K562 (cell line): ENCODE measurements around the gene KLF1. TPM values are rescaled to one million over a fixed set of nuclear protein-coding genes. Genes with fewer than 3 reads are reported as not detected.

Experiments
- ARID4B ChIP-seq: sonication (generic); formaldehyde crosslinking; IDR thresholded peaks from 2 replicates; pipeline ENCODE4 v1.8.0; 2022; ENCODE audit warnings: mild to moderate bottlenecking, missing genetic modification reagents
- CBX8 ChIP-seq: fragments of 200-600 bp; sonication (generic); IDR thresholded peaks from 2 replicates; pipeline ENCODE4 v1.6.1; 2012; ENCODE audit warnings: borderline replicate concordance, mixed run types, low read depth, mild to moderate bottlenecking, moderate library complexity, mixed read lengths, low read length, control low read depth, inconsistent platforms; ENCODE audit not compliant: poor library complexity, severe bottlenecking; ENCODE audit errors: extremely low read depth
- CEBPB ChIP-seq: fragments of 450-650 bp; IDR thresholded peaks from 2 replicates; pipeline ENCODE4 v1.6.1; 2016; ENCODE audit warnings: missing genetic modification characterization, missing compliant biosample characterization
- CREB1 ChIP-seq, 2 experiments: sonication (generic) in 1 of 2; formaldehyde crosslinking in 1 of 2; IDR thresholded peaks; 2 replicates each; pipeline versions ENCODE4 v1.6.1 to v1.8.0; 2012 to 2022; ENCODE audit warnings: inconsistent platforms in 1 of 2, mild to moderate bottlenecking in 1 of 2, missing genetic modification reagents in 1 of 2, moderate library complexity in 1 of 2
- DDX20 ChIP-seq: fragments of 450-650 bp; IDR thresholded peaks from 2 replicates; pipeline ENCODE4 v1.6.1; 2016; ENCODE audit warnings: missing genetic modification characterization, low read depth, mild to moderate bottlenecking, missing compliant biosample characterization, moderate library complexity
- GABPB1 ChIP-seq: sonication (generic); formaldehyde crosslinking; IDR thresholded peaks from 2 replicates; pipeline ENCODE4 v1.8.0; 2022; ENCODE audit warnings: mild to moderate bottlenecking, missing genetic modification reagents
- KAT8 ChIP-seq: fragments of 450-650 bp; IDR thresholded peaks from 2 replicates; pipeline ENCODE4 v1.6.1; 2016; ENCODE audit warnings: low read depth, mild to moderate bottlenecking
- KDM4B ChIP-seq, 2 experiments: fragments of 450-650 bp in 1 of 2; sonication (generic) in 1 of 2; IDR thresholded peaks; 2 replicates each; pipeline ENCODE4 v1.6.1; 2016 to 2017; ENCODE audit warnings: borderline replicate concordance in 2 of 2, antibody characterized with exemption in 1 of 2, low read depth in 1 of 2, mild to moderate bottlenecking in 1 of 2
- LEF1 ChIP-seq: fragments of 450-650 bp; IDR thresholded peaks from 2 replicates; pipeline ENCODE4 v1.6.1; 2016; ENCODE audit warnings: mild to moderate bottlenecking
- NFE2 ChIP-seq: IDR thresholded peaks from 2 replicates; pipeline ENCODE4 v1.6.1; 2014; ENCODE audit warnings: antibody characterized with exemption, low read depth
- NFE2L1 ChIP-seq: fragments of 450-650 bp; IDR thresholded peaks from 2 replicates; pipeline ENCODE4 v1.6.1; 2016; ENCODE audit warnings: missing genetic modification characterization, low read depth, mild to moderate bottlenecking, missing compliant biosample characterization, moderate library complexity, borderline replicate concordance
- RCOR1 ChIP-seq, 2 experiments: IDR thresholded peaks; 2 replicates each; pipeline ENCODE4 v1.6.1; 2012; ENCODE audit warnings: low read depth in 2 of 2, low read length in 2 of 2, borderline replicate concordance in 1 of 2, improper control_type of control experiment in 1 of 2
- TFAP4 ChIP-seq: sonication (generic); formaldehyde crosslinking; IDR thresholded peaks from 2 replicates; pipeline ENCODE4 v1.8.0; 2022; ENCODE audit warnings: missing genetic modification reagents, mild to moderate bottlenecking, moderate library complexity, borderline replicate concordance
- YY1 ChIP-seq, 3 experiments: IDR thresholded peaks; 2 replicates each; pipeline ENCODE4 v1.6.1; 2011; ENCODE audit warnings: low read length in 2 of 3, mild to moderate bottlenecking in 2 of 3, moderate library complexity in 2 of 3, borderline replicate concordance in 1 of 3, control low read depth in 1 of 3, low read depth in 1 of 3; ENCODE audit not compliant: insufficient read depth in 3 of 3, insufficient replicate concordance in 2 of 3, control insufficient read depth in 1 of 3, insufficient read length in 1 of 3; ENCODE audit errors: extremely low read depth in 1 of 3
- ZC3H4 ChIP-seq: sonication (generic); formaldehyde crosslinking; IDR thresholded peaks from 2 replicates; pipeline ENCODE4 v1.9.0; 2021; ENCODE audit warnings: missing genetic modification reagents, borderline replicate concordance
- ZNF398 ChIP-seq: fragments of 250-450 bp; sonication (Bioruptor Pico); IDR thresholded peaks from 2 replicates; pipeline ENCODE4 v1.8.0; 2021; ENCODE audit warnings: moderate library complexity, mild to moderate bottlenecking, inconsistent platforms
- ZSCAN32 ChIP-seq: fragments of 450-650 bp; formaldehyde crosslinking; IDR thresholded peaks from 2 replicates; pipeline ENCODE4 v1.4.0; 2020; ENCODE audit warnings: mild to moderate bottlenecking, moderate library complexity
- polyA plus RNA-seq, 8 experiments: library from polyadenylated mRNA; depleted of rRNA in 4 of 8; stranded (reverse) in 5 of 8; unstranded in 3 of 8; fragments of >200 nt; fragmentation: Nextera tagmentation in 2 of 8; fragmentation: Illumina TruSeq in 1 of 8; extraction: Ambion mirVana in 2 of 8; extraction: Trizol in 1 of 8; gene quantifications; 2 replicates each; pipeline versions ENCODE4 v1.2.1 to v1.2.3, GENCODE V29; 2011 to 2014; ENCODE audit warnings: inconsistent platforms in 1 of 8, missing spikeins in 1 of 8
- total RNA-seq, 7 experiments: library from RNA; depleted of rRNA in 6 of 7; stranded (reverse); fragments of >200 nt in 6 of 7; fragmentation: Illumina TruSeq in 2 of 7; extraction: Trizol in 2 of 7; gene quantifications; 2 replicates each; pipeline versions ENCODE4 v1.2.1 to v1.2.3, GENCODE V29; 2011 to 2021; ENCODE audit warnings: low replicate concordance in 1 of 7

Gene KLF1
- total and polyA plus RNA-seq, 9 of the 15 experiments (the other 6 are each of a cell fraction or from before 2014, with no cell fraction given) = 8.4 to 163 (median 47.3) TPM

DNA sequence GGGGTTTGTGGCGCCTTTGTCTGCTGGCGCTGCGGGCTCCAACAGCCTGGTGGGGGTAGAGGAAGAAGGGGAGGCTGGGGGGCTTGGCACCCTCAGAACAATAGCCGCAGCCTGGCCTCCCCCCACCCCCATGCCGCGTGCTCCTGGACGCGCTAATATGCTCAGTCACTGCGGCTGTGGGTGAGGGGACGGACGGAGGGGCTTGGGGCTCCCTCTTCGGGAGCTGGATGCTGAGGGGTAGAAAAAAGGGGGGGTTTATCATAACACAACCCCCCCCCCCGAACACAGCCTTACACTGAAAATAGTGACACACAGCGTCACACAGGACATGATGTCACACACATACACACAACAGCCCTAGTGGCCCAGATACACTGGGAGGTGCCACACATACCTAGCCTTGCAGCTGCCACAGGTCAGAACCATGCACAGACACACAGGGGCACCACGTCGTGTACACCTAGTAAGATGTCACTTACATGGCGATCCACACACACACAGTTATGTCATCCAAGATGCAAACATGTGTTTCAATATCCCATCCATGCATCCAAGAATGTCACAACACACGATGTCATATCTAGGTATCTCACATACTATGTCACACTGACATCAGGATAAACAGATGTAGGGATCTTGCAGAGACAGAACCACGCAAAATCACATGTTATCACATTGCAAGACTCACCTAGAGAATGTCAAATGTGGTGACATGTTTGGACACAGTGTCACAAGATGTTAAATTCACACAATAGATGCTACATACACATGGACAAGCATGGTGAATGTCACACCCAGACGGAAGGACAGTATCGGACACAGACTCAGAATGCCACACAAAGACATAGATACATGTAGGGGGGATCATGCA lies 47.9 kb downstream of the KLF1 start (continued):
- TF ChIP-seq CREB1 (IDR thresholded peaks at IDR 0.05) (0 out of 2 replicates have a peak, but pooled peaks have one; percentile 57), CREB1 (CRISPR knock-in tag; IDR thresholded peaks at IDR 0.05) (peak; percentile 53), KAT8 (no peak), ZNF398 (no peak), RCOR1 (IDR thresholded peaks at IDR 0.05; ENCODE audit: borderline replicate concordance in 1 of 2, low read depth in 2 of 2, low read length in 2 of 2) (no peak), GABPB1 (CRISPR knock-in tag) (no peak), LEF1 (no peak), DDX20 (tag) (no peak), ZC3H4 (CRISPR knock-in tag) (peak; percentile 60; the same call in 1 of the 2 replicates), CEBPB (tag) (0 out of 2 replicates have a peak, but pooled peaks have one; percentile 33), ZSCAN32 (no peak), NFE2L1 (tag) (no peak), TFAP4 (CRISPR knock-in tag) (peak; percentile 20; the same call in 1 of the 2 replicates), NFE2 (peak; percentile 33; the same call in 1 of the 2 replicates), KDM4B (IDR thresholded peaks at IDR 0.05; ENCODE audit: borderline replicate concordance in 2 of 2, low read depth in 1 of 2) (no peak), YY1 (IDR thresholded peaks at IDR 0.05; ENCODE audit: borderline replicate concordance in 1 of 3, control insufficient read depth in 1 of 3, extremely low read depth in 1 of 3, insufficient read depth in 3 of 3, insufficient read length in 1 of 3, insufficient replicate concordance in 2 of 3, low read depth in 1 of 3, low read length in 2 of 3) (no peak), ARID4B (0 out of 2 replicates have a peak, but pooled peaks have one; percentile 48), CBX8 (no peak)
